Osteoblast (primary cell): Measurements from ENCODE around the gene SOX4. TPM values are rescaled to one million over a fixed set of nuclear protein-coding genes. Genes with fewer than 3 reads are reported as not detected.
A peak's percentile ranks its signal among the peaks of the same experiment; 100 is the strongest.

Experiments
- DNase-seq: peaks from one replicate; pipeline ENCODE4 v3.0.0; 2011; ENCODE audit warnings: low spot score, mixed read lengths; ENCODE audit not compliant: insufficient read length; ENCODE audit errors: missing footprints
- H2AFZ ChIP-seq: 2 replicates; pipeline ENCODE4 v1.6.0; 2011; ENCODE audit warnings: mild to moderate bottlenecking, low read length
- H3K27ac ChIP-seq: 2 replicates; pipeline ENCODE4 v1.5.1; 2011; ENCODE audit warnings: mild to moderate bottlenecking, low read depth, low read length, moderate library complexity
- H3K27me3 ChIP-seq: 2 replicates; pipeline ENCODE4 v1.6.0; 2012; ENCODE audit warnings: mild to moderate bottlenecking, control low read depth, inconsistent platforms, low read length, moderate library complexity; ENCODE audit not compliant: insufficient read depth
- H3K36me3 ChIP-seq: 2 replicates; pipeline ENCODE4 v1.5.1; 2011; ENCODE audit warnings: mild to moderate bottlenecking, low read length, control low read depth, moderate library complexity; ENCODE audit not compliant: insufficient read depth
- H3K4me1 ChIP-seq: 2 replicates; pipeline ENCODE4 v1.5.1; 2011; ENCODE audit warnings: mild to moderate bottlenecking, low read length, control low read depth, moderate library complexity; ENCODE audit not compliant: insufficient read depth
- H3K4me2 ChIP-seq: 2 replicates; pipeline ENCODE4 v1.6.0; 2011; ENCODE audit warnings: mild to moderate bottlenecking, low read length; ENCODE audit not compliant: insufficient read depth
- H3K4me3 ChIP-seq: fragments of 200-600 bp; sonication (generic); 3 replicates; pipeline ENCODE4 v1.5.1; 2012; ENCODE audit warnings: mild to moderate bottlenecking, low read length, inconsistent platforms; ENCODE audit not compliant: insufficient read depth
- H3K79me2 ChIP-seq: 2 replicates; pipeline ENCODE4 v1.6.0; 2012; ENCODE audit warnings: mild to moderate bottlenecking, low read length, control low read depth, inconsistent platforms; ENCODE audit not compliant: insufficient read depth
- H3K9me3 ChIP-seq: 2 replicates; pipeline ENCODE4 v1.5.1; 2011; ENCODE audit warnings: low read depth, low read length, control low read depth
- H4K20me1 ChIP-seq: 2 replicates; pipeline ENCODE4 v1.6.0; 2012; ENCODE audit warnings: mild to moderate bottlenecking, low read length, control low read depth; ENCODE audit not compliant: insufficient read depth
- total RNA-seq: library from RNA; depleted of rRNA; stranded (reverse); fragments of >200 nt; gene quantifications from 2 replicates; pipeline ENCODE4 v1.2.3, GENCODE V29; 2012
- TF ChIP-seq, protein P1 (sequence below): IDR thresholded peaks from 2 replicates; pipeline ENCODE4 v1.5.1; 2011; ENCODE audit warnings: mild to moderate bottlenecking, low read depth, low read length, moderate library complexity; ENCODE audit errors: extremely low read depth

The SOX4 gene
- total RNA-seq, 1 donor, result 81.1 TPM

DNA sequence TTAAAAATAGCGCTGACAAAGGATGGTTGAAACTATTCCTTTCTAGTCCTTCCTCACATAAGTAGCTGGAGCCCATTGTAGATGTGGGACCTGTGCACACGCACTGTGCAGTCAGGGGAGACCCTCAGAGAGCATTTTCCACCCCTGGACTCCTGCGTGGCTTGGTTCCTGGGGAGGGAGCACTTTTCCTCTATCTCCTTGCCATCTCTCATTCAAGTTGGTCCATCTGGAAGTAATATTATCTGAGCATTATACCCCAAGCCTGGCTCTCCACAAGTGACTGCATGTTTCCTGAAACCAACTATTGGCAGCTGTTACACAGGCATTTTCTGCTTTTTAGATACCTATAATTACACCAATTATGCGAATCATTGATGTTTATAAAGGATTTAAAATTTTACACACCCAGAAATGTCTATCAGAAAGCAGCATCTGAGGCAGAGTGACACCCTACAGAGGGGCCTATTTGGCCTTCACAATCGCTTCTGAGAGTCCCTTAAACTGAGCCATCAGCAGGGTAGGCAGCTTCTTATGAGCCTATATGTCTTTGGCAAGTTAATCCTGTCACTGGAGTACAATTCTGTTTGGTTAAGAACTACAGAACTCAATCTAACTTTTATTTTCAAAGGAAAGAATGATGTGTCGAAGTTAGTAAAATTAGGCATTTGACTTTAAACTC, 18.7 kb downstream of the SOX4 start:
- peak overlapping the region; percentile 15 for H2AFZ ChIP-seq
- no peaks in the 10 kb centered on the region for H4K20me1 ChIP-seq
- no peak overlapping the region for H3K27ac ChIP-seq
- TF ChIP-seq, protein P1, sequence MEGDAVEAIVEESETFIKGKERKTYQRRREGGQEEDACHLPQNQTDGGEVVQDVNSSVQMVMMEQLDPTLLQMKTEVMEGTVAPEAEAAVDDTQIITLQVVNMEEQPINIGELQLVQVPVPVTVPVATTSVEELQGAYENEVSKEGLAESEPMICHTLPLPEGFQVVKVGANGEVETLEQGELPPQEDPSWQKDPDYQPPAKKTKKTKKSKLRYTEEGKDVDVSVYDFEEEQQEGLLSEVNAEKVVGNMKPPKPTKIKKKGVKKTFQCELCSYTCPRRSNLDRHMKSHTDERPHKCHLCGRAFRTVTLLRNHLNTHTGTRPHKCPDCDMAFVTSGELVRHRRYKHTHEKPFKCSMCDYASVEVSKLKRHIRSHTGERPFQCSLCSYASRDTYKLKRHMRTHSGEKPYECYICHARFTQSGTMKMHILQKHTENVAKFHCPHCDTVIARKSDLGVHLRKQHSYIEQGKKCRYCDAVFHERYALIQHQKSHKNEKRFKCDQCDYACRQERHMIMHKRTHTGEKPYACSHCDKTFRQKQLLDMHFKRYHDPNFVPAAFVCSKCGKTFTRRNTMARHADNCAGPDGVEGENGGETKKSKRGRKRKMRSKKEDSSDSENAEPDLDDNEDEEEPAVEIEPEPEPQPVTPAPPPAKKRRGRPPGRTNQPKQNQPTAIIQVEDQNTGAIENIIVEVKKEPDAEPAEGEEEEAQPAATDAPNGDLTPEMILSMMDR, result no peak
- no peaks in the 10 kb centered on the region for H3K4me1 ChIP-seq
- H3K36me3 ChIP-seq, result no peaks in the 10 kb centered on the region
- H3K4me3 ChIP-seq, result no peak overlapping the region
- no peaks in the 10 kb centered on the region for H3K79me2 ChIP-seq
- H3K4me2 ChIP-seq, result no peak overlapping the region
- H3K9me3 ChIP-seq, result no peaks in the 10 kb centered on the region
- no peak for DNase-seq
- no peaks in the 10 kb centered on the region for H3K27me3 ChIP-seq

DNA sequence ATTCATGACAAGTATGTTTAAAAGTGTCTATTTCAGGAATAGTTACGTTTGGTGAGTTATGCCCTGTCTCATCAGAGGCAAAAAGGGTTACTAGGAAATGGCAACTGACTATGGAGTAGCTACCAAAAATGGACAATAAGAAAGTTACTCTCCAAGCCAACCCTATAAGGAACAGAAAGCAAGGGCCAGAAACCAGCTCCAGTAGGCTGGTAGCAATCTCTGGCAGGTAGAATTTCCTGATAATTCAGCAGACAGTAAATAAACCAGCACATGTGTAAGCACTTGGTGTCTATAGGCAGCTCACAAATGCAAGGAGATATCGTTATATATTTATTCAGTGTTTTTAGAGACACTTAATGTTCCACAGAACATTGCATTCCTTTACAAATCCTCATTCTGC, 20.3 kb downstream of the SOX4 start:
- Histone ChIP-seq H3K27ac (no peak overlapping the region), H3K4me2 (no peak overlapping the region), H3K36me3 (no peaks in the 10 kb centered on the region), H3K79me2 (no peaks in the 10 kb centered on the region), H3K4me1 (no peaks in the 10 kb centered on the region), H3K4me3 (no peak overlapping the region), H4K20me1 (no peaks in the 10 kb centered on the region), H2AFZ (no peak overlapping the region), H3K27me3 (no peaks in the 10 kb centered on the region), H3K9me3 (no peaks in the 10 kb centered on the region)
- TF ChIP-seq, protein P1, result no peak
- DNase-seq, result no peak

GRCh38 chr6:21614226-21614625, 20.7 kb downstream of the SOX4 start:
- H3K27ac ChIP-seq, result no peak overlapping the region
- no peaks in the 10 kb centered on the region for H4K20me1 ChIP-seq
- TF ChIP-seq, protein P1, result no peak
- no peak overlapping the region for H3K4me3 ChIP-seq
- H3K36me3 ChIP-seq, result no peaks in the 10 kb centered on the region
- H3K9me3 ChIP-seq, result no peaks in the 10 kb centered on the region
- H3K79me2 ChIP-seq, result no peaks in the 10 kb centered on the region
- H3K27me3 ChIP-seq, result no peaks in the 10 kb centered on the region
- H3K4me1 ChIP-seq, result no peaks in the 10 kb centered on the region
- no peak for DNase-seq
- no peak overlapping the region for H2AFZ ChIP-seq
- no peak overlapping the region for H3K4me2 ChIP-seq

- Histone ChIP-seq H3K36me3 (no peaks in the 10 kb centered on the region), H4K20me1 (no peaks in the 10 kb centered on the region), H2AFZ (peak overlapping the region; percentile 49), H3K4me3 (no peak overlapping the region), H3K27ac (no peak overlapping the region), H3K9me3 (no peaks in the 10 kb centered on the region), H3K4me1 (no peaks in the 10 kb centered on the region), H3K4me2 (no peak overlapping the region), H3K79me2 (no peaks in the 10 kb centered on the region), H3K27me3 (no peaks in the 10 kb centered on the region)
- TF ChIP-seq, protein P1, result no peak
- peak; percentile 87 for DNase-seq
Measured at GRCh38 chr6:21615504-21615903, 22.0 kb downstream of the SOX4 start.
